Sigmoid colon (tissue), 7 donors: Measurements from ENCODE around the gene LPO. TPM values are rescaled to one million over a fixed set of nuclear protein-coding genes. Genes with fewer than 3 reads are reported as not detected.
A peak's percentile ranks its signal among the peaks of the same experiment; 100 is the strongest.

Experiments
- DNase-seq: peaks from one replicate; pipeline ENCODE4 v3.0.0-alpha.2; 2019
- H3K27ac ChIP-seq, 4 donors: fragments of 200-600 bp; sonication (generic); one replicate each; pipeline ENCODE4 v1.5.1; 2016 to 2019; ENCODE audit warnings: mild to moderate bottlenecking in 1 of 4
- H3K27me3 ChIP-seq, 3 donors: fragments of 200-600 bp; sonication (generic); one replicate each; pipeline ENCODE4 v1.5.1; 2019; ENCODE audit warnings: mild to moderate bottlenecking in 1 of 3
- H3K36me3 ChIP-seq, 4 donors: fragments of 200-600 bp; sonication (generic); one replicate each; pipeline ENCODE4 v1.5.1; 2016 to 2019
- H3K4me1 ChIP-seq, 4 donors: fragments of 200-600 bp; sonication (generic); one replicate each; pipeline ENCODE4 v1.5.1; 2017 to 2019
- H3K4me3 ChIP-seq, 4 donors: fragments of 200-600 bp; sonication (generic); one replicate each; pipeline ENCODE4 v1.5.1; 2017 to 2019; ENCODE audit warnings: mild to moderate bottlenecking in 2 of 4, moderate library complexity in 1 of 4
- H3K9me3 ChIP-seq, 4 donors: fragments of 200-600 bp in 3 of 4; sonication (generic) in 3 of 4; one replicate each; pipeline versions ENCODE4 v1.5.1 to v1.6.1; 2013 to 2019
- EP300 ChIP-seq, 4 donors: sonication (generic); formaldehyde crosslinking; IDR thresholded peaks; one replicate each; pipeline ENCODE4 v1.6.1; 2017; ENCODE audit warnings: antibody characterized with exemption in 4 of 4
- POLR2A ChIP-seq, 2 donors: fragments of 450-650 bp; IDR thresholded peaks; one replicate each; pipeline ENCODE4 v1.6.1; 2016; ENCODE audit warnings: antibody characterized with exemption in 2 of 2, mild to moderate bottlenecking in 2 of 2, moderate library complexity in 2 of 2
- POLR2AphosphoS5 ChIP-seq, 4 donors: sonication (generic); formaldehyde crosslinking; IDR thresholded peaks; one replicate each; pipeline ENCODE4 v1.6.1; 2017; ENCODE audit warnings: antibody characterized with exemption in 4 of 4
- WGBS, 2 donors: extraction: QIAGEN DNeasy Blood & Tissue Kit; methylation state at CpG; one replicate each; pipeline ENCODE4 v1.1.7; 2013; 5-methylcytosine and 5-hydroxymethylcytosine counted together
- intact Hi-C: fragments of 100-400 bp; cut with DNase I; formaldehyde crosslinking; loops from one replicate; pipeline ENCODE4 v1.15.1; 2023
- polyA plus RNA-seq, 3 donors: library from polyadenylated mRNA; stranded (reverse); fragments of 200-250 nt; gene quantifications; one replicate each; pipeline ENCODE4 v1.2.3, GENCODE V29; 2013
- total RNA-seq, 4 donors: library from RNA; depleted of rRNA; stranded (reverse); fragments of >200 nt; gene quantifications; one replicate each; pipeline ENCODE4 v1.1.0, GENCODE V29; 2016
- TF ChIP-seq, protein P1 (sequence below), 4 experiments: fragments of 450-650 bp in 3 of 4; fragments of 200-600 bp in 1 of 4; IDR thresholded peaks; one replicate each; pipeline ENCODE4 v1.5.1; 2016 to 2019; ENCODE audit warnings: antibody characterized with exemption in 4 of 4, mild to moderate bottlenecking in 3 of 4, moderate library complexity in 2 of 4
- donor health status: healthy with polysubstance abuse.
- donor health status: Bipolar disorder and iron deficiency.
- donor health status: healthy.

LPO gene
- total and polyA plus RNA-seq, 7 donors = not detected

DNA sequence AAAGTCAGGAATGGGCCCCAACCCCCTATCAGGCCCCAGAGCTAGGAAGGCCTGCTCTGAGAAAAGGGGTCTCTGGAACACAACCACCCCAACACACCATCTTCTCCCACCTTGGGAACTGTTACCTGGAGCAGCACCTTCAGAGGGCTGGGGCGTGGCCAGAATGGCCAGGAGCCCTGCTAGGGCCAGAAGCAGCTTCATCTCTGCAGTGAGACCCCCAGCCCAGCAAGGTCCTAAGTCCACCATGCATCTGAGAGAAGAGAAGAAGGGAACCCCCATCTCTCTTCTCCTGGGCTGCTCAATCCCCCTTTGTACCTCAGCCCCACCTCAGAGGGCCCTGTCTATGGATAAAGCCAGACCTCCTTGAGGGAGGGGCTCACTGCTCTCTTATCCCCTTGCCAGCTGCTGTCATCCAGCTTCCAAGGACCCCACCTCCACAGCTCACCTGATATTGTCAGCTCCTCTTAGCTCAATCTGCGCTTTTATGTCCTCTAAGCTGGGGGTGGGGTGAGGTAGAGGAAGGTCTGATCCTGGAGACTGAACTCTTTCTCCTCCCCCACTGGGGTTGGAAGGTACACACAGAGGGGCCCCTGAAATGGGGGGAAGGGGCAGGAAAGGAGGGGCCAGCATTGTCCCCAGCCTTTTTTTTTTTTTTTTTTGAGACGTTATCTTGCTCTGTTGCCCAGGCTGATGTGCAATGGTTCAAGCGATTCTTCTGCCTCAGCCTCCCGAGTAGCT is 42.3 kb downstream of the LPO start, which contains the start of gene MPO:
MPO (minus strand) TSS at position 456 of the 738 bp plus-strand sequence; CDS start at position 279, 177 bp downstream.
- WGBS, 2 donors = 78 to 83% methylated on average over 5 of the region's 5 CpGs

DNA sequence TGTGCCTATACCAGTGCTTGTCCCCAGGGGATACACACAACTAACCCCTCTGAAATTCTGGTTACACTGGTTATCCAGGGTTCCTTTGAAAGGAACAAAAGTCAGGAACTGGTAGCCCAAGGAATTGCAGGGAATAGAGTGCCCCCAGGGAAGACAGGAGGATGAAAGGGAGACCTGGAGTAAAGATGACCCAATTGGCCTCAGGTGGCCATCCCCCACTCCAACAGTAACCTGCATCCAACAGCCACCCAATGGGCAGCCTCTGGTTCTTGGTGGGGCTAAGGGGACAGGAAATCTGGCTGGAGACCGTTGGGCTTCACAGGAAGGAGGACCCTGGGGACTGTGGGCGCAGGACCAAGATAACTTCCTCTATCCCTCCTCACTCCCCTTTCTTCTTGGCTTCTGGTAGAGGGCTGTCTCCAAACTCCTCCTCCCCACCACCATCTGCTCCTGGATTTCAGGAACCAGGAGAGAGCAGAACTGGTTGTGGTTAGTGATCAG is 43.2 kb downstream of the LPO start:
- H3K4me1 ChIP-seq = peaks cover 0 to 10% (median 4%) of the 10 kb centered on the region in 4 donors
- H3K9me3 ChIP-seq = no peaks in the 10 kb centered on the region
- H3K36me3 ChIP-seq = no peaks in the 10 kb centered on the region
- DNase-seq = no peak
- peaks cover 0 to 25% (median 5%) of the 10 kb centered on the region in 3 donors for H3K27me3 ChIP-seq
- intact Hi-C loops = no loop called here
- H3K4me3 ChIP-seq = no peak overlapping the region
- no peak overlapping the region for H3K27ac ChIP-seq
- no peak for TF ChIP-seq EP300 (IDR thresholded peaks at IDR 0.05)
- TF ChIP-seq POLR2A (IDR thresholded peaks at IDR 0.05) = no peak
- TF ChIP-seq POLR2AphosphoS5 (IDR thresholded peaks at IDR 0.05) = no peak
- TF ChIP-seq, protein P1, sequence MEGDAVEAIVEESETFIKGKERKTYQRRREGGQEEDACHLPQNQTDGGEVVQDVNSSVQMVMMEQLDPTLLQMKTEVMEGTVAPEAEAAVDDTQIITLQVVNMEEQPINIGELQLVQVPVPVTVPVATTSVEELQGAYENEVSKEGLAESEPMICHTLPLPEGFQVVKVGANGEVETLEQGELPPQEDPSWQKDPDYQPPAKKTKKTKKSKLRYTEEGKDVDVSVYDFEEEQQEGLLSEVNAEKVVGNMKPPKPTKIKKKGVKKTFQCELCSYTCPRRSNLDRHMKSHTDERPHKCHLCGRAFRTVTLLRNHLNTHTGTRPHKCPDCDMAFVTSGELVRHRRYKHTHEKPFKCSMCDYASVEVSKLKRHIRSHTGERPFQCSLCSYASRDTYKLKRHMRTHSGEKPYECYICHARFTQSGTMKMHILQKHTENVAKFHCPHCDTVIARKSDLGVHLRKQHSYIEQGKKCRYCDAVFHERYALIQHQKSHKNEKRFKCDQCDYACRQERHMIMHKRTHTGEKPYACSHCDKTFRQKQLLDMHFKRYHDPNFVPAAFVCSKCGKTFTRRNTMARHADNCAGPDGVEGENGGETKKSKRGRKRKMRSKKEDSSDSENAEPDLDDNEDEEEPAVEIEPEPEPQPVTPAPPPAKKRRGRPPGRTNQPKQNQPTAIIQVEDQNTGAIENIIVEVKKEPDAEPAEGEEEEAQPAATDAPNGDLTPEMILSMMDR (IDR thresholded peaks at IDR 0.05) = no peak
- WGBS, 2 donors = 41 to 63% methylated on average over 2 of the region's 2 CpGs

More for the DNA sequence above, 42.3 kb downstream of the LPO start, which contains the start of gene MPO:
- Histone ChIP-seq H3K27ac (no peak within 1 kb of the TSS), H3K4me1 (peaks cover 0 to 10% (median 4%) of the 10 kb centered on the region in 4 donors), H3K36me3 (no peaks in the 10 kb centered on the region), H3K9me3 (no peaks in the 10 kb centered on the region), H3K27me3 (peaks cover 0 to 25% (median 5%) of the 10 kb centered on the region in 3 donors), H3K4me3 (no peak within 1 kb of the TSS)
- TF ChIP-seq POLR2A (IDR thresholded peaks at IDR 0.05) = no peak
- TF ChIP-seq EP300 (IDR thresholded peaks at IDR 0.05) = no peak
- TF ChIP-seq POLR2AphosphoS5 (IDR thresholded peaks at IDR 0.05) = no peak
- TF ChIP-seq, protein P1 (IDR thresholded peaks at IDR 0.05) = no peak
- intact Hi-C loops = no loop called here
- no peak for DNase-seq

DNA sequence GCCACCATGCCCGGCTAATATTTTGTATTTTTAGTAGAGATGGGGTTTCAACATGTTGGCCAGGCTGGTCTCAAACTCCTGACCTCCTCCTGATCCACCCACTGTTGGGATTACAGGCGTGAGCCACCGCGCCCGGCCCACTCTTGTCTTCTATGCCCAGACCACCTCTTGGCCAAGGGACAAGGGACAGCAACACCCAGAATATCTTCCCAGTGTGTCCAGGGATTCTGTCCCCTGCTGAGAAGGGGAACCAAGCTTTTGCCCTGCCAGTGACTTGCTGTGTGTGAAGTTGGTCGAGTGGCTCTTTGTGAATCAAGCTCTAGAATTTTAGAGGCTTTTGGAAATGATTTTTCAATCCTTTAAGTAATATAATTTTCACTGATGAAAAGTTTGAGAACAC is 44.1 kb downstream of the LPO start:
- no peak overlapping the region for H3K27ac ChIP-seq
- no peaks in the 10 kb centered on the region for H3K9me3 ChIP-seq
- H3K36me3 ChIP-seq = no peaks in the 10 kb centered on the region
- intact Hi-C loops = no loop called here
- TF ChIP-seq, protein P1 (IDR thresholded peaks at IDR 0.05) = no peak
- TF ChIP-seq POLR2A (IDR thresholded peaks at IDR 0.05) (no peak), POLR2AphosphoS5 (IDR thresholded peaks at IDR 0.05) (no peak), EP300 (IDR thresholded peaks at IDR 0.05) (no peak)
- peaks cover 0 to 25% (median 5%) of the 10 kb centered on the region in 3 donors for H3K27me3 ChIP-seq
- H3K4me3 ChIP-seq = no peak overlapping the region
- peaks cover 0 to 10% (median 4%) of the 10 kb centered on the region in 4 donors for H3K4me1 ChIP-seq
- no peak for DNase-seq
- 88 to 90% methylated on average over 6 of the region's 6 CpGs for whole genome bisulfite sequencing, 2 donors

DNA sequence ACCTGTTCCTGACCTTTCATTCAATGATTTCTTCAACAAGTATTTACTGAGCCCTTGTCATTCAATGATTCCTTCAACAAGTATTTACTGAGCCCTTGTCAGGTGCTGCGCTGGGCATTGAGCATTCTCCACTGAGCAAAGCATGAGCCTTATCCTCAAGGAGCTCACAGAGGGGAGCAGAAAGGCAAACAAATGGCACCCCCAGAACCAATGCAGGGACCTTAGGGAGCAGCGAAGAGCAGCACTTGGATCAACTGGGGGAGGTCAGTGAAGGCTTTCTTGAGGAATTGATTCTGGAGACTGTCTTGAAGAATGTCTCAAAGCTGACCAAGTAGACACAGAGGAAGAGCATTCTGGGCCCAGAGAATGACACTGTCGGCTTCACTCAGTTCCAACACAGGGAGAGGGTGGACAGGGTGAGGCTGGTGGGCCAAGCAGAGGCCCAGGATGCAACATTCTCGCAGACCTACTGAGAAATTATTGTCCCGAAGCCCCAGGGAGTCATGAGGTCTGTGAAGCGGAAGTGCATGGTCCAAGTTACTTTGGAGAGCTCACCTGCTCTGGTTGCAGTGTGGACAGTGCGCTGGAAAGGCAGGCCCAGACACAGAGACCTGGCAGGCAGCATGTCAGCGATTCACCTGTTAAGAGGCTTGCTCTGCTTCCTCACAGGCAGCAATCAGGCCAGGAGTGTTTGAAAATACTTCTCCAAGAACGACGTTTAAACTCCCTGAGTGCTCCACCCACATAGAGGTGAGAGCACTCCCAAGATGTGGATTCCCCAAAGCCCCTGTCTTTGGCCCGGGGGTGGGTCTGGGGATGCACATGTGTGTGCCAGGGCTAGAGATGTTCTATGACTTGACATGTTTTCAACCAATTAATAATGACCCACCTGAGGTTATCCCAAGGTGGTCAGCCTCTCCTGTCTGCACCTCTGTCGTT is 45.6 kb downstream of the LPO start:
- 75 to 77% methylated on average over 12 of the region's 12 CpGs for whole genome bisulfite sequencing, 2 donors
- no peak overlapping the region for H3K4me3 ChIP-seq
- intact Hi-C loops = no loop called here
- peak; percentile 18 for DNase-seq
- peaks cover 0 to 5% (median 2%) of the 10 kb centered on the region in 4 donors for H3K4me1 ChIP-seq
- peaks cover 0 to 29% (median 11%) of the 10 kb centered on the region in 3 donors for H3K27me3 ChIP-seq
- H3K27ac ChIP-seq = no peak overlapping the region
- no peaks in the 10 kb centered on the region for H3K9me3 ChIP-seq
- no peaks in the 10 kb centered on the region for H3K36me3 ChIP-seq
- TF ChIP-seq EP300 (IDR thresholded peaks at IDR 0.05) (no peak), POLR2A (IDR thresholded peaks at IDR 0.05) (no peak), POLR2AphosphoS5 (IDR thresholded peaks at IDR 0.05) (no peak)
- TF ChIP-seq, protein P1 (IDR thresholded peaks at IDR 0.05) = no peak
